ENCODE measurements around the gene RHBDF2. TPM values are rescaled to one million over a fixed set of nuclear protein-coding genes. Genes with fewer than 3 reads are reported as not detected.

The RHBDF2 gene
- total RNA-seq, 1 experiment from 2014 or later: 33.0 TPM

DNA sequence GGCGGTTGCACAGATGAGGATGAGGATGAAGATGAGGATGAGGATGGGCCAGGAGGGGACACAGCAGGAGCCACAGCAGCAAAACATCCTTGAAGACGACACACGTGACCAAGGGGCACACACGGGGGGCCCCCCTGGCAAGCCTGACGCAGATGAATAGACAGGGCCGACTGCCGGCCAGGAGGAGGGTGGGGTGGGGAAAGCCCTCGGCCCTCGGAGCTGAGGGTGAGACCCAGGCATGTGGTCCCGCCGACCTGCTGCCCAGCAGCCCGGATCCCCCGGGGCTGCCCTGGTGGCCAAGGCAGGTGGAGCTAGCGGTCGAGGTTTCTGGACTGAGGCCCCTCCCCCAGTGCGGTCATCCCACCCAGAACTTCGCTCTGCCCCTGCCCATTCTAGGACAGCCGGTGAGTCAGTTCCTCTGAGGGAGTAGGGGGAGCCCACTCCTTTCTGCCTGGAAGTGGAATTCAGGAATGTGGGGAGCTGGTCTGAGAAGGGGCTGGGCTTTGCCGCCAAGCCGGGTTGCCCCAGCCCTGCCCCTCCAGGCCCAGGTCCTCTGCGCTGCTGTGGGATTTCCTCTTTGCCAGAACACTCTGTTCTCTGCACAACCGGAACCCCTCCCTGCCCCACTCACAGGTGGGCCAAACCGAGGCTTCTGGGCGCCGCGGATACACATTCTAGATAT, 26.3 kb upstream of the RHBDF2 start:
- peaks cover 27% of the 10 kb centered on the region for H3K4me1 Mint-ChIP-seq
- H3K4me3 Mint-ChIP-seq: no peak overlapping the region
- no peak overlapping the region for H3K27ac Mint-ChIP-seq
- DNase-seq (ENCODE audit: low spot score): peak; percentile 64
- peak; percentile 68 for ATAC-seq
- H3K27me3 Mint-ChIP-seq (ENCODE audit: low read depth): peaks cover 19% of the 10 kb centered on the region
- CTCF ChIA-PET: interaction anchor here (0.8 to 2.9 kb wide), 25 partner anchors 8 to 180 kb away, joined by 3 to 23 read pairs (median 4); partner anchors contain the start of genes CYGB and PRCD
- POLR2A ChIA-PET: no interaction called here
- no peaks in the 10 kb centered on the region for H3K36me3 Mint-ChIP-seq
- H3K9me3 Mint-ChIP-seq: no peaks in the 10 kb centered on the region
- TF ChIP-seq, protein P1, sequence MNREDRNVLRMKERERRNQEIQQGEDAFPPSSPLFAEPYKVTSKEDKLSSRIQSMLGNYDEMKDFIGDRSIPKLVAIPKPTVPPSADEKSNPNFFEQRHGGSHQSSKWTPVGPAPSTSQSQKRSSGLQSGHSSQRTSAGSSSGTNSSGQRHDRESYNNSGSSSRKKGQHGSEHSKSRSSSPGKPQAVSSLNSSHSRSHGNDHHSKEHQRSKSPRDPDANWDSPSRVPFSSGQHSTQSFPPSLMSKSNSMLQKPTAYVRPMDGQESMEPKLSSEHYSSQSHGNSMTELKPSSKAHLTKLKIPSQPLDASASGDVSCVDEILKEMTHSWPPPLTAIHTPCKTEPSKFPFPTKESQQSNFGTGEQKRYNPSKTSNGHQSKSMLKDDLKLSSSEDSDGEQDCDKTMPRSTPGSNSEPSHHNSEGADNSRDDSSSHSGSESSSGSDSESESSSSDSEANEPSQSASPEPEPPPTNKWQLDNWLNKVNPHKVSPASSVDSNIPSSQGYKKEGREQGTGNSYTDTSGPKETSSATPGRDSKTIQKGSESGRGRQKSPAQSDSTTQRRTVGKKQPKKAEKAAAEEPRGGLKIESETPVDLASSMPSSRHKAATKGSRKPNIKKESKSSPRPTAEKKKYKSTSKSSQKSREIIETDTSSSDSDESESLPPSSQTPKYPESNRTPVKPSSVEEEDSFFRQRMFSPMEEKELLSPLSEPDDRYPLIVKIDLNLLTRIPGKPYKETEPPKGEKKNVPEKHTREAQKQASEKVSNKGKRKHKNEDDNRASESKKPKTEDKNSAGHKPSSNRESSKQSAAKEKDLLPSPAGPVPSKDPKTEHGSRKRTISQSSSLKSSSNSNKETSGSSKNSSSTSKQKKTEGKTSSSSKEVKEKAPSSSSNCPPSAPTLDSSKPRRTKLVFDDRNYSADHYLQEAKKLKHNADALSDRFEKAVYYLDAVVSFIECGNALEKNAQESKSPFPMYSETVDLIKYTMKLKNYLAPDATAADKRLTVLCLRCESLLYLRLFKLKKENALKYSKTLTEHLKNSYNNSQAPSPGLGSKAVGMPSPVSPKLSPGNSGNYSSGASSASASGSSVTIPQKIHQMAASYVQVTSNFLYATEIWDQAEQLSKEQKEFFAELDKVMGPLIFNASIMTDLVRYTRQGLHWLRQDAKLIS (CRISPR knock-in tag; IDR thresholded peaks at IDR 0.05; ENCODE audit: borderline replicate concordance): no peak
- no peak; the same call in 1 of the 2 replicates for TF ChIP-seq ZNF423 (CRISPR knock-in tag; IDR thresholded peaks at IDR 0.05)
- TF ChIP-seq, protein P2, sequence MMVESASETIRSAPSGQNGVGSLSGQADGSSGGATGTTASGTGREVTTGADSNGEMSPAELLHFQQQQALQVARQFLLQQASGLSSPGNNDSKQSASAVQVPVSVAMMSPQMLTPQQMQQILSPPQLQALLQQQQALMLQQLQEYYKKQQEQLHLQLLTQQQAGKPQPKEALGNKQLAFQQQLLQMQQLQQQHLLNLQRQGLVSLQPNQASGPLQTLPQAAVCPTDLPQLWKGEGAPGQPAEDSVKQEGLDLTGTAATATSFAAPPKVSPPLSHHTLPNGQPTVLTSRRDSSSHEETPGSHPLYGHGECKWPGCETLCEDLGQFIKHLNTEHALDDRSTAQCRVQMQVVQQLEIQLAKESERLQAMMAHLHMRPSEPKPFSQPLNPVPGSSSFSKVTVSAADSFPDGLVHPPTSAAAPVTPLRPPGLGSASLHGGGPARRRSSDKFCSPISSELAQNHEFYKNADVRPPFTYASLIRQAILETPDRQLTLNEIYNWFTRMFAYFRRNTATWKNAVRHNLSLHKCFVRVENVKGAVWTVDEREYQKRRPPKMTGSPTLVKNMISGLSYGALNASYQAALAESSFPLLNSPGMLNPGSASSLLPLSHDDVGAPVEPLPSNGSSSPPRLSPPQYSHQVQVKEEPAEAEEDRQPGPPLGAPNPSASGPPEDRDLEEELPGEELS (CRISPR knock-in tag; IDR thresholded peaks at IDR 0.05): no peak
- TF ChIP-seq NFYB (CRISPR knock-in tag; conservative IDR thresholded peaks at IDR 0.05; ENCODE audit: low read depth): no peak
- no peak for TF ChIP-seq ETV6 (CRISPR knock-in tag; IDR thresholded peaks at IDR 0.05)
- TF ChIP-seq, protein P3, sequence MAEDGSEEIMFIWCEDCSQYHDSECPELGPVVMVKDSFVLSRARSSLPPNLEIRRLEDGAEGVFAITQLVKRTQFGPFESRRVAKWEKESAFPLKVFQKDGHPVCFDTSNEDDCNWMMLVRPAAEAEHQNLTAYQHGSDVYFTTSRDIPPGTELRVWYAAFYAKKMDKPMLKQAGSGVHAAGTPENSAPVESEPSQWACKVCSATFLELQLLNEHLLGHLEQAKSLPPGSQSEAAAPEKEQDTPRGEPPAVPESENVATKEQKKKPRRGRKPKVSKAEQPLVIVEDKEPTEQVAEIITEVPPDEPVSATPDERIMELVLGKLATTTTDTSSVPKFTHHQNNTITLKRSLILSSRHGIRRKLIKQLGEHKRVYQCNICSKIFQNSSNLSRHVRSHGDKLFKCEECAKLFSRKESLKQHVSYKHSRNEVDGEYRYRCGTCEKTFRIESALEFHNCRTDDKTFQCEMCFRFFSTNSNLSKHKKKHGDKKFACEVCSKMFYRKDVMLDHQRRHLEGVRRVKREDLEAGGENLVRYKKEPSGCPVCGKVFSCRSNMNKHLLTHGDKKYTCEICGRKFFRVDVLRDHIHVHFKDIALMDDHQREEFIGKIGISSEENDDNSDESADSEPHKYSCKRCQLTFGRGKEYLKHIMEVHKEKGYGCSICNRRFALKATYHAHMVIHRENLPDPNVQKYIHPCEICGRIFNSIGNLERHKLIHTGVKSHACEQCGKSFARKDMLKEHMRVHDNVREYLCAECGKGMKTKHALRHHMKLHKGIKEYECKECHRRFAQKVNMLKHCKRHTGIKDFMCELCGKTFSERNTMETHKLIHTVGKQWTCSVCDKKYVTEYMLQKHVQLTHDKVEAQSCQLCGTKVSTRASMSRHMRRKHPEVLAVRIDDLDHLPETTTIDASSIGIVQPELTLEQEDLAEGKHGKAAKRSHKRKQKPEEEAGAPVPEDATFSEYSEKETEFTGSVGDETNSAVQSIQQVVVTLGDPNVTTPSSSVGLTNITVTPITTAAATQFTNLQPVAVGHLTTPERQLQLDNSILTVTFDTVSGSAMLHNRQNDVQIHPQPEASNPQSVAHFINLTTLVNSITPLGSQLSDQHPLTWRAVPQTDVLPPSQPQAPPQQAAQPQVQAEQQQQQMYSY (CRISPR knock-in tag; IDR thresholded peaks at IDR 0.05): 0 out of 2 replicates have a peak, but pooled peaks have one; percentile 26
- TF ChIP-seq NFATC4 (CRISPR knock-in tag; IDR thresholded peaks at IDR 0.05): no peak
- no peak for TF ChIP-seq FOXJ3 (CRISPR knock-in tag; IDR thresholded peaks at IDR 0.05; ENCODE audit: borderline replicate concordance)
- TF ChIP-seq, protein P4, sequence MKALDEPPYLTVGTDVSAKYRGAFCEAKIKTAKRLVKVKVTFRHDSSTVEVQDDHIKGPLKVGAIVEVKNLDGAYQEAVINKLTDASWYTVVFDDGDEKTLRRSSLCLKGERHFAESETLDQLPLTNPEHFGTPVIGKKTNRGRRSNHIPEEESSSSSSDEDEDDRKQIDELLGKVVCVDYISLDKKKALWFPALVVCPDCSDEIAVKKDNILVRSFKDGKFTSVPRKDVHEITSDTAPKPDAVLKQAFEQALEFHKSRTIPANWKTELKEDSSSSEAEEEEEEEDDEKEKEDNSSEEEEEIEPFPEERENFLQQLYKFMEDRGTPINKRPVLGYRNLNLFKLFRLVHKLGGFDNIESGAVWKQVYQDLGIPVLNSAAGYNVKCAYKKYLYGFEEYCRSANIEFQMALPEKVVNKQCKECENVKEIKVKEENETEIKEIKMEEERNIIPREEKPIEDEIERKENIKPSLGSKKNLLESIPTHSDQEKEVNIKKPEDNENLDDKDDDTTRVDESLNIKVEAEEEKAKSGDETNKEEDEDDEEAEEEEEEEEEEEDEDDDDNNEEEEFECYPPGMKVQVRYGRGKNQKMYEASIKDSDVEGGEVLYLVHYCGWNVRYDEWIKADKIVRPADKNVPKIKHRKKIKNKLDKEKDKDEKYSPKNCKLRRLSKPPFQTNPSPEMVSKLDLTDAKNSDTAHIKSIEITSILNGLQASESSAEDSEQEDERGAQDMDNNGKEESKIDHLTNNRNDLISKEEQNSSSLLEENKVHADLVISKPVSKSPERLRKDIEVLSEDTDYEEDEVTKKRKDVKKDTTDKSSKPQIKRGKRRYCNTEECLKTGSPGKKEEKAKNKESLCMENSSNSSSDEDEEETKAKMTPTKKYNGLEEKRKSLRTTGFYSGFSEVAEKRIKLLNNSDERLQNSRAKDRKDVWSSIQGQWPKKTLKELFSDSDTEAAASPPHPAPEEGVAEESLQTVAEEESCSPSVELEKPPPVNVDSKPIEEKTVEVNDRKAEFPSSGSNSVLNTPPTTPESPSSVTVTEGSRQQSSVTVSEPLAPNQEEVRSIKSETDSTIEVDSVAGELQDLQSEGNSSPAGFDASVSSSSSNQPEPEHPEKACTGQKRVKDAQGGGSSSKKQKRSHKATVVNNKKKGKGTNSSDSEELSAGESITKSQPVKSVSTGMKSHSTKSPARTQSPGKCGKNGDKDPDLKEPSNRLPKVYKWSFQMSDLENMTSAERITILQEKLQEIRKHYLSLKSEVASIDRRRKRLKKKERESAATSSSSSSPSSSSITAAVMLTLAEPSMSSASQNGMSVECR (CRISPR knock-in tag; IDR thresholded peaks at IDR 0.05; ENCODE audit: borderline replicate concordance): no peak
- TF ChIP-seq, protein P5, sequence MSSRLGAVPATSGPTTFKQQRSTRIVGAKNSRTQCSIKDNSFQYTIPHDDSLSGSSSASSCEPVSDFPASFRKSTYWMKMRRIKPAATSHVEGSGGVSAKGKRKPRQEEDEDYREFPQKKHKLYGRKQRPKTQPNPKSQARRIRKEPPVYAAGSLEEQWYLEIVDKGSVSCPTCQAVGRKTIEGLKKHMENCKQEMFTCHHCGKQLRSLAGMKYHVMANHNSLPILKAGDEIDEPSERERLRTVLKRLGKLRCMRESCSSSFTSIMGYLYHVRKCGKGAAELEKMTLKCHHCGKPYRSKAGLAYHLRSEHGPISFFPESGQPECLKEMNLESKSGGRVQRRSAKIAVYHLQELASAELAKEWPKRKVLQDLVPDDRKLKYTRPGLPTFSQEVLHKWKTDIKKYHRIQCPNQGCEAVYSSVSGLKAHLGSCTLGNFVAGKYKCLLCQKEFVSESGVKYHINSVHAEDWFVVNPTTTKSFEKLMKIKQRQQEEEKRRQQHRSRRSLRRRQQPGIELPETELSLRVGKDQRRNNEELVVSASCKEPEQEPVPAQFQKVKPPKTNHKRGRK (CRISPR knock-in tag; IDR thresholded peaks at IDR 0.05; ENCODE audit: borderline replicate concordance): no peak
- TF ChIP-seq ZNF317 (CRISPR knock-in tag; IDR thresholded peaks at IDR 0.05; ENCODE audit: borderline replicate concordance, low read depth): no peak
- TF ChIP-seq ZNF671 (CRISPR knock-in tag; IDR thresholded peaks at IDR 0.05): no peak
- TF ChIP-seq CREB1 (CRISPR knock-in tag; IDR thresholded peaks at IDR 0.05): no peak
- TF ChIP-seq, protein P6, sequence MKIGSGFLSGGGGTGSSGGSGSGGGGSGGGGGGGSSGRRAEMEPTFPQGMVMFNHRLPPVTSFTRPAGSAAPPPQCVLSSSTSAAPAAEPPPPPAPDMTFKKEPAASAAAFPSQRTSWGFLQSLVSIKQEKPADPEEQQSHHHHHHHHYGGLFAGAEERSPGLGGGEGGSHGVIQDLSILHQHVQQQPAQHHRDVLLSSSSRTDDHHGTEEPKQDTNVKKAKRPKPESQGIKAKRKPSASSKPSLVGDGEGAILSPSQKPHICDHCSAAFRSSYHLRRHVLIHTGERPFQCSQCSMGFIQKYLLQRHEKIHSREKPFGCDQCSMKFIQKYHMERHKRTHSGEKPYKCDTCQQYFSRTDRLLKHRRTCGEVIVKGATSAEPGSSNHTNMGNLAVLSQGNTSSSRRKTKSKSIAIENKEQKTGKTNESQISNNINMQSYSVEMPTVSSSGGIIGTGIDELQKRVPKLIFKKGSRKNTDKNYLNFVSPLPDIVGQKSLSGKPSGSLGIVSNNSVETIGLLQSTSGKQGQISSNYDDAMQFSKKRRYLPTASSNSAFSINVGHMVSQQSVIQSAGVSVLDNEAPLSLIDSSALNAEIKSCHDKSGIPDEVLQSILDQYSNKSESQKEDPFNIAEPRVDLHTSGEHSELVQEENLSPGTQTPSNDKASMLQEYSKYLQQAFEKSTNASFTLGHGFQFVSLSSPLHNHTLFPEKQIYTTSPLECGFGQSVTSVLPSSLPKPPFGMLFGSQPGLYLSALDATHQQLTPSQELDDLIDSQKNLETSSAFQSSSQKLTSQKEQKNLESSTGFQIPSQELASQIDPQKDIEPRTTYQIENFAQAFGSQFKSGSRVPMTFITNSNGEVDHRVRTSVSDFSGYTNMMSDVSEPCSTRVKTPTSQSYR (CRISPR knock-in tag; IDR thresholded peaks at IDR 0.05): no peak
- TF ChIP-seq, protein P7, sequence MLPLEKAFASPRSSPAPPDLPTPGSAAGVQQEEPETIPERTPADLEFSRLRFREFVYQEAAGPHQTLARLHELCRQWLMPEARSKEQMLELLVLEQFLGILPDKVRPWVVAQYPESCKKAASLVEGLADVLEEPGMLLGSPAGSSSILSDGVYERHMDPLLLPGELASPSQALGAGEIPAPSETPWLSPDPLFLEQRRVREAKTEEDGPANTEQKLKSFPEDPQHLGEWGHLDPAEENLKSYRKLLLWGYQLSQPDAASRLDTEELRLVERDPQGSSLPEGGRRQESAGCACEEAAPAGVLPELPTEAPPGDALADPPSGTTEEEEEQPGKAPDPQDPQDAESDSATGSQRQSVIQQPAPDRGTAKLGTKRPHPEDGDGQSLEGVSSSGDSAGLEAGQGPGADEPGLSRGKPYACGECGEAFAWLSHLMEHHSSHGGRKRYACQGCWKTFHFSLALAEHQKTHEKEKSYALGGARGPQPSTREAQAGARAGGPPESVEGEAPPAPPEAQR (CRISPR knock-in tag; IDR thresholded peaks at IDR 0.05): no peak
- TF ChIP-seq PRRX2 (CRISPR knock-in tag; IDR thresholded peaks at IDR 0.05): no peak

Measured in WTC11 (cell line).